HG03103 (cell line): Measurements from ENCODE around the gene PBX4.
"Not testable (repeated sequence)": the region's sequence is repeated elsewhere in the genome, so short reads cannot be mapped to it uniquely, and the experiment has no call there.

Source experiments
- ATAC-seq: cut with Tn5 transposase; IDR thresholded peaks from one replicate; pipeline ENCODE4 v1.9.1; 2021; ENCODE audit warnings: low read depth; ENCODE audit not compliant: unreplicated experiment

PBX4 gene, protein sequence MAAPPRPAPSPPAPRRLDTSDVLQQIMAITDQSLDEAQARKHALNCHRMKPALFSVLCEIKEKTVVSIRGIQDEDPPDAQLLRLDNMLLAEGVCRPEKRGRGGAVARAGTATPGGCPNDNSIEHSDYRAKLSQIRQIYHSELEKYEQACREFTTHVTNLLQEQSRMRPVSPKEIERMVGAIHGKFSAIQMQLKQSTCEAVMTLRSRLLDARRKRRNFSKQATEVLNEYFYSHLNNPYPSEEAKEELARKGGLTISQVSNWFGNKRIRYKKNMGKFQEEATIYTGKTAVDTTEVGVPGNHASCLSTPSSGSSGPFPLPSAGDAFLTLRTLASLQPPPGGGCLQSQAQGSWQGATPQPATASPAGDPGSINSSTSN

GRCh38 chr19:19618219-19619051 is at the start of gene PBX4:
PBX4 (minus strand) TSS chr19:19618687; CDS start chr19:19618629, 58 bp downstream.
- ATAC-seq, result peak; percentile 94

DNA sequence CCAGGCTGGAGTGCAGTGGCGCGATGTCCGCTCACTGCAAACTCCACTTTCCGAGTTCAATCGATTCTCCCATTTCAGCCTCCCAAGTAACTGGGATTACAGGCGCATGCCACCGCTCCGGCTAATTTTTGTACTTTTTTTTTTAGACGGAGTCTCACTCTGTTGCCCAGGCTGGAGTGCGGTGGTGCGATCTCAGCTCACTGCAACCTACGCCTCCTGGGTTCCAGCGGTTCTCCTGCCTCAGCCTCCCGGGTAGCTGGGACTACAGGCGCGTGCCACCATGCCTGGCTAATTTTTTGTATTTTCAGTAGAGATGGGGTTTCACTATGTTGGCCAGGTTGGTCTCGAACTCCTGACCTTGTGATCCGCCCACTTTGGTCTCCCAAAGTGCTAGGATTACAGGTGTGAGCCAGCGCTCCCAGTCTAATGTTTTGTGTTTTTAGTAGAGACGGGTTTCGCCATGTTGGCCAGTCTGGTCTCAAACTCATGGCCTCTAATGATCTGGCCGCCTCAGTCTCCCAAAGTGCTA is 47.0 kb upstream of the PBX4 start:
- not testable (repeated sequence) for ATAC-seq

DNA sequence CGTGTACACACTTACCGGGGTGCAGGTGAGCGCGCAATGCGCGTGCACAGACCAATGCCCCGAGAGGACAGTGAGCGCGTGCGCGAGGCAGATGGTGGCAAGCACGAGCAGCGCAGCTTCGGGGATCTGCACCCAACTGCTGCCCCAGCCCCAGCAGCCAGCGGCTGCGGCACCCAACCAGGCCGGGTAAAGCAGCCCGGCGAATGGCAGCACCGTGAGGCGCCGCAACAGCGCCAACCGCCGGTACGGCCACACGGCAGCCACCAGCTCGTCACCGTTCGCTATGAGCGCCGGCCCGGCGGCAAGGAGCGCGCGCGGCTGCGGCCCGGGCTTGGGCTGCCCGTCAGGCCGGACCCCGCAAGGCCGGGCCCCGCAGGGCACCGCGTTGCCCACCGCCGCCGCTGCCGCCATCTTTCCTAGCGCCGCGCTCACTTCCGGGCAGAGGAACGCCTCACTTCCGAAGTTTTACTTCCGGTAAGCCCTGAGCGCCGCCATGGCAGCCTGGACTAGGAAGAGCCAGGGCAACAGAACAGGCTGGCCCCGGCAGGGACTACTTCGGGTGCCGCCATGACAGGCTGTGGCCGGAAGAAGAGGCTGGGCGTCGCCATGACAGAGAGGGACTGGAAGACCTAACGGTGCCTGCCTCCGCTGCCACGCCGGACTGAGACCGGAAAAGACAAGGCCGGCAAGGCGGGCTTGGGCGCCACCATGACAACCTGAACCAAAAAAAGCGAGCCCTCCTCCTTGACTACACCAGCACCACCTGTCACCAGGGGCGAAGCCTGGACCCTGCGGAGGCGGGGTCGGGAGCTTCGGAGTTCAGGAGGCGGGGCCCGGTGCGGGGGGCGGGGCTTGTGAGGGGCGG is 45.0 kb upstream of the PBX4 start, which contains the start of gene ATP13A1:
ATP13A1 (minus strand) TSS at position 421 of the 865 bp plus-strand sequence; CDS start at position 411, 10 bp downstream.
- peak; percentile 63 for ATAC-seq

DNA sequence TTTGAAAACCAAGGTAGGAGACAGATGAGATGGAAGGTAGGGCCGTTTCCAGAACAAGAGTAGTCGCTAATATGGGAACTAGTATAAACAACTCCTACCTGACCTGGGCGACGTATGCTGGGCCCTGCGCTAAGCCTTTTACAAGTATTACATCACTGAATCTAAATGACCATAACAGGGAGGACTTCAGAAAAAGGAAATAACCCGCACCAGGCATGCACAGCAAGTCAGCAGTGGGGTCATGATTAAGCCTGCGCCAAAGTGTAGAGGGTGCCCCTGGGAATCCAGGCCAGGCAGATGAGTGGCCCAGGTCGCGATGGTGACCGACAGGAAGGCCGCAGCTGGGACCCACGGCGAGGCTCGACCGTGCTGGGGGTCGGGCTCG is 44.4 kb upstream of the PBX4 start:
- no peak for ATAC-seq

DNA sequence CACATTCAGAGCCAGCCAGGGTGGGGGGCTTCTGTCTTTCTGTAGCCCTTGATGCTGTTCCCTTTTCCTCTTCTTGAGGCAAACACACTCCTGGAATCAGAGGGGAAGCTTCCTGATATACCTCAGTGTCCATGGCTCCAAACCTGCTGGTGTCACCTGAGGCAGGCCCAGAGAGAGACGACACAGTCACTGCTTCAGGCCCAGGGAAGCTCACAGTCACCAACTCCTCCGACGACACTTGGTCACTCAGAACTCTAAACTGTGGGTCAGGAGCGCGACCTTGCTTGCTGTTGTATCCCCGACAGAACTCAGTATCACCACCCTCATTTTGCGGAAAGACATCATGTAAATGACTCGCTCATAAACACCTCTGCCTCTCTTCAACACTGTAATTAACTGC is 43.9 kb upstream of the PBX4 start:
- ATAC-seq, result no peak

DNA sequence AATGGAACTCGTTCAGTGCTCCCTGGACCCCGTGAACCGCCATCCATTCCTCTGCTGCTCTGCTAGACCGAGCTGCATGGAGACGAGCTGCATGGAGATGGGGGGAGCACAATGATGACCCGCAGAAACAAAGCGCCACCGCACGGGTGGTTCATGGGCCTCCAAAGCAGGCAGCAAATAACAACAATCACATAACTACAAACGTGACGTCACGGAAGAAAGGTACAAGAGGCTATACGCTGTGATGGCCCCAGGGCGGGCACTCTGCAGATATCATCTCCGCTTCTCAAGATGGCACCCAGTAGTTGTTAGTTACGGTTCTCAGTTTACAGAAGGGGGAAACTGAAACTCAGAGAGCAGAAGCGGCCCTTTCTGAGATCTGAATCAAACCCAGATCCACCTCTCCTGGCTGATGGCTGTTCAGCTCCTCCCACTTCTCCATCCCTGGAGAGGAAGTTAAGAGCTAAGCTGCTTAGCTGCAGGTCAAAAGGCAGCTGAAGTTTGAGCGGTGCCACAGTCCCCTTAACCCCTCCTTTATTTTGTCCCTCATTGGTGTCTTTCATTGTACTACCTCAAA is 43.3 kb upstream of the PBX4 start:
- no peak for ATAC-seq

GRCh38 chr19:19661141-19661674 is 42.7 kb upstream of the PBX4 start:
- ATAC-seq, result no peak

DNA sequence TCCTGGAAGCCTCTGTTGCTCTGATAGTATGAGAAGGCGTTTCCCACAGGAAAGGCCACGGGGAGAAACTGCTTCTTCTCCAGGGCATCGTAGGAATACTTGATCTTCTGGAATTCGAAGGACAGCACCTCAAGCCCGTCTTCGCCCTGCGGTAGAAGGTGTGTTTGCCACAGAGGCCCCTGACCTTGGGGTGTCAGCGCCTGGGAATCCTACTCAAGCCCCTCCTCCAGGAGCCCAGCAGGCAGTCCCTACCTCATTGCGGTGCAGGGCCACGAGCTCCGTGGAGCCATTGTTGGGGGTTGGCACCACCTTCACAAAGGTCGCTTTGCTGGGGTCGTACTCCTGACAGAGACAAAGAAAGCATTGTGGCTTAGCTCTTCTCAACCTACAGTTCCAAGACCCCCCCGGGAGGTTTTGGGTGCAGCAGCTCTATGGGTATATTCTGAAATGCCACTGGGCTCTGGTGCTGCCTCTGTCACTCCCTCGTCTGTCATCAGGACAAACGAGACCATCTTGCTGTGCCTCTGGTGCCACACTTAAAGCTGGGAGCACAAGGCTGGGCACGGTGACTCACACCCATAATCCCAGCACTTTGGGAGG is 41.3 kb upstream of the PBX4 start:
- ATAC-seq, result no peak

DNA sequence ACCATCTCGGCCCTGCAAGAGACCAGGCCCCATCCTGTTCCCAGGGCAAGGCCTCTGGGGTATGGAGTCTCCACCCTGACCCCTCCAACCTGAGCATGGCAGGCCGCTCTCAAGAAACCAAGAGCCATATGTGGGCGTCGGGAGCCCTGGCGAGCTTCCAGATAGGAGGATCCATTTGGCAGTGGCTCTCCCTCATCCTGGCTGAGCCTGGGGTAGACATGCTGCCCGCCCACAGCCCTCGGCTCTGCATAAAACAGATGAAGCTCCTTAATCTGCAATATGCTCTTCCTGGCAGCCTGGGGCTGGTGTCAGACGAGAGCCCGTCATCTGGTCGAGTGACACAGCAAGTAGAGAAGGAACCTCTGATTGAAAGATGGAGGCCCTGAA is 38.9 kb upstream of the PBX4 start:
- no peak for ATAC-seq

GRCh38 chr19:19656451-19657396 is 38.2 kb upstream of the PBX4 start:
- ATAC-seq, result no peak

- no peak for ATAC-seq
These were observed 37.3 kb upstream of the PBX4 start for GRCh38 chr19:19655641-19656343.

DNA sequence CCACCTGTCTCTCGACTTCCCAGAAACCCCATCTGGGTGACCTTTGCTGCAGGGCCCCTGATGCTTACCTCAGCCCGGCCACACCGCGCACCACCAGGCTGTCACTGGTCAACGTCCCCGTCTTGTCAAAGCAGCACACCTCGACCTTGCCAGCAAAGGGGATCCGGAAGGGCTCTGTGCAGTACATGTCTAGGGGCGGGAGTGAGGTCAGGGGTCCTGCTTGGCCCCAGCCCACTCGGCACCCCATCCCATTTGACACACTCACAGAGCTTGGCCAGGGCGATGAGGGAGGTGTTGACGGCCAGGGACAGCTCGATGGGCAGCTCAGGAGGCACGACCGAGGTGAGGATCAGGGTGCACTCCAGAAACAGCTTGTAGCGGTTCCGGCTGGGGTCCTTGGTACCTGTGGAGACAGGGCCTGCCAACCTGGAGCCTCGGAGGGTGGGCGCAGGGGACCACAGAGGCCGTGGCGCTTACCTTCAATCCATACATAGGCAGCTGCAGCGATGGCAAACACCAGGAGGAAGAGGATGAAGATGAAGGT is 36.6 kb upstream of the PBX4 start:
- no peak for ATAC-seq

- ATAC-seq, result no peak
These were observed 36.0 kb upstream of the PBX4 start for GRCh38 chr19:19654441-19654840.

- ATAC-seq, result no peak
These were observed 35.2 kb upstream of the PBX4 start for GRCh38 chr19:19653597-19654147.

- no peak for ATAC-seq
These were observed 34.2 kb upstream of the PBX4 start for GRCh38 chr19:19652482-19653295.

DNA sequence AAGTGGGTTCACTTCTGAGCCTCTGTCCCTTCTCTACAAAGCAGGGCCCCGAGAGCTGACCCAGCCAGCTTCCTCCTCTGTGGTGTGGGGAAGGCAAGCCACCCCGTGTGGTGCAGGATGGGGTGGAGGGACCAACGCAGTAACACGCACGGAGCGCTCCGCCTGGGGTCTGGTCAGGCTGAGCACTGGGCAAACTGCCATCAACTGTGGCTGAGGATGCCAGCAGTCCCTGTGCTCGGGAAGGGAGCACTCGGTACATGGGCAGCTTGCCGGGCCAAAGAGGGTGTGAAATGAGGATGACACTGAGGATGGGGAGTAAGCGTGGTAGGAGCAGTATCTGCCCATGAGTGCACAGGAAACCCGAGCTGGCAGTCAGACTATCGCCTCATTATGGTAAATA is 32.6 kb upstream of the PBX4 start:
- no peak for ATAC-seq
